HG03097 (cell line): ENCODE results near the gene SPIRE1.

Experiments used
- ATAC-seq: cut with Tn5 transposase; IDR thresholded peaks from one replicate; pipeline ENCODE4 v1.9.1; 2021; ENCODE audit not compliant: unreplicated experiment, low FRiP score

SPIRE1 gene

GRCh38 chr18:12456441-12456840, 201.5 kb downstream of the SPIRE1 start:
- ATAC-seq: no peak

GRCh38 chr18:12455496-12455895, 202.4 kb downstream of the SPIRE1 start:
- ATAC-seq: no peak

GRCh38 chr18:12452784-12453183, 205.1 kb downstream of the SPIRE1 start:
- ATAC-seq: no peak

- no peak for ATAC-seq
Observed at GRCh38 chr18:12451428-12451827, 206.5 kb downstream of the SPIRE1 start.

GRCh38 chr18:12449051-12449785, 208.7 kb downstream of the SPIRE1 start:
- ATAC-seq: no peak

- ATAC-seq: no peak
Observed at GRCh38 chr18:12445554-12445953, 212.4 kb downstream of the SPIRE1 start.

GRCh38 chr18:12443551-12443950, 214.4 kb downstream of the SPIRE1 start:
- ATAC-seq: no peak

- ATAC-seq: no peak
Observed at GRCh38 chr18:12442946-12443345, 215.0 kb downstream of the SPIRE1 start.

GRCh38 chr18:12441475-12442034, 216.4 kb downstream of the SPIRE1 start:
- ATAC-seq: no peak

- no peak for ATAC-seq
Observed at GRCh38 chr18:12438257-12438656, 219.7 kb downstream of the SPIRE1 start.

- no peak for ATAC-seq
Observed at GRCh38 chr18:12435867-12436266, 222.0 kb downstream of the SPIRE1 start.

GRCh38 chr18:12434541-12434929, 223.4 kb downstream of the SPIRE1 start:
- no peak for ATAC-seq

- no peak for ATAC-seq
Observed at GRCh38 chr18:12433829-12434540, 223.9 kb downstream of the SPIRE1 start.

- ATAC-seq: no peak
Observed at GRCh38 chr18:12432881-12433280, 225.0 kb downstream of the SPIRE1 start.

- ATAC-seq: no peak
Observed at GRCh38 chr18:12432196-12432595, 225.7 kb downstream of the SPIRE1 start.

GRCh38 chr18:12431561-12431960, 226.3 kb downstream of the SPIRE1 start:
- no peak for ATAC-seq

- no peak for ATAC-seq
Observed at GRCh38 chr18:12430137-12430990, 227.5 kb downstream of the SPIRE1 start.

GRCh38 chr18:12429556-12429955, 228.4 kb downstream of the SPIRE1 start:
- ATAC-seq: no peak

GRCh38 chr18:12428923-12429322, 229.0 kb downstream of the SPIRE1 start:
- no peak for ATAC-seq

- no peak for ATAC-seq
Observed at GRCh38 chr18:12426924-12427323, 231.0 kb downstream of the SPIRE1 start.

GRCh38 chr18:12424252-12424651, 233.7 kb downstream of the SPIRE1 start:
- ATAC-seq: no peak
